ENCODE measurements around the gene NTRK1.

The NTRK1 gene

DNA sequence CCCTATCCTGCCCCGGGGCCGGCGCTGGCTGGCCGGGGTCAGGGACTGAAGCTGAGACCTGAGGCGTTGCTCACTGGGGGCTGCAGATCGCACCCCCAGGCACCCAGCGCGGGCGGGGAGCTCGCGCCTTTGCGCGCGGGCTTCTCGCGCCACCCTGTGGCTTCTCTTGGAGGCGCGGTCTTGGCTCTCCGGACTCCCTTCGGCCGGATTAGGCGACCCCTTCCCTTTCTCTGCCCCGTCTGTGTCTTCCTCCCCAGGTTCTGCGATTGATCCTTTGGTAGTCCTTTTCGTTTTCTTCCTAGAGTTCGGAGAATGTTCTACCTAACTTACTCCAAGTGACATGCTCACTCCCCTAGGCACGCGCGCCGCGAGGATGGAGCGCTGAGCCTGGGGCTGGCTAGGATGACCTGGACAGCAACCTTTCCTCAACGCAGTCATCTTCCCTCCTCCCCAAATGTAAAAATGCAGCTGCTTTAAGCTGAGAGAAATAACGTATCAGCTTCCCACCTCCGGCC is 495 bp upstream of the NTRK1 start:
- peaks cover 14% of the 10 kb centered on the region for H3K4me1 ChIP-seq (ENCODE audit: control insufficient read depth, insufficient read depth, low read length)
- H3K9ac ChIP-seq (ENCODE audit: low read length): no peak overlapping the region
- H3K4me3 ChIP-seq (ENCODE audit: low read length): peak overlapping the region; percentile 71
- H3K9me3 ChIP-seq (ENCODE audit: control insufficient read depth, low read length): no peaks in the 10 kb centered on the region
- H3K27me3 ChIP-seq (replicated peaks; ENCODE audit: control insufficient read depth, insufficient read depth, low read length): peaks cover 64% of the 10 kb centered on the region
- H3K36me3 ChIP-seq (ENCODE audit: control insufficient read depth, insufficient read depth, low read length, severe bottlenecking): no peaks in the 10 kb centered on the region
- DNase-seq (ENCODE audit: low read depth): peak; percentile 82

DNA sequence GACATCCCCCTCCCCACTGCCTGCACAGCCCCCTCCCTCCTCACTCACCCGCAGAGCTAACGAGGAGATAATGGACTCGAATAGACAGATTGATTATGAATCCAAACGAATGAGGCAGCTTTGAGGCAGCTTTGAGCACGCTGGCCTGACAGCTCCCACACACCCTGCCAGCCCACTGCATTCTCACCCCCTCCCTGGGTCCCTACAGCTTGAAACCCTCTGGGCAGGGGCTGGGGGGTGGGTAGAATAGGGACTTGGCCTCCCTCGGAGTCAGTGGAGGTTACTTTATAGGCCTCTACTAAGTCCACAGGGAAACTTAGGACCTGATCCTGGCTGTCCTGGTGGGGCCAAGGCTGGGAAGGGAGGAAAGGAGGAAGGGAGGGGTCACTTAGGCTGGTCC is 1.9 kb downstream of the NTRK1 start:
- Histone ChIP-seq H3K4me3 (ENCODE audit: low read length) (no peak overlapping the region), H3K9me3 (ENCODE audit: control insufficient read depth, low read length) (no peaks in the 10 kb centered on the region), H3K4me1 (ENCODE audit: control insufficient read depth, insufficient read depth, low read length) (peaks cover 14% of the 10 kb centered on the region), H3K9ac (ENCODE audit: low read length) (no peak overlapping the region), H3K27me3 (replicated peaks; ENCODE audit: control insufficient read depth, insufficient read depth, low read length) (peaks cover 67% of the 10 kb centered on the region), H3K36me3 (ENCODE audit: control insufficient read depth, insufficient read depth, low read length, severe bottlenecking) (no peaks in the 10 kb centered on the region)
- no peak for DNase-seq (ENCODE audit: low read depth)

DNA sequence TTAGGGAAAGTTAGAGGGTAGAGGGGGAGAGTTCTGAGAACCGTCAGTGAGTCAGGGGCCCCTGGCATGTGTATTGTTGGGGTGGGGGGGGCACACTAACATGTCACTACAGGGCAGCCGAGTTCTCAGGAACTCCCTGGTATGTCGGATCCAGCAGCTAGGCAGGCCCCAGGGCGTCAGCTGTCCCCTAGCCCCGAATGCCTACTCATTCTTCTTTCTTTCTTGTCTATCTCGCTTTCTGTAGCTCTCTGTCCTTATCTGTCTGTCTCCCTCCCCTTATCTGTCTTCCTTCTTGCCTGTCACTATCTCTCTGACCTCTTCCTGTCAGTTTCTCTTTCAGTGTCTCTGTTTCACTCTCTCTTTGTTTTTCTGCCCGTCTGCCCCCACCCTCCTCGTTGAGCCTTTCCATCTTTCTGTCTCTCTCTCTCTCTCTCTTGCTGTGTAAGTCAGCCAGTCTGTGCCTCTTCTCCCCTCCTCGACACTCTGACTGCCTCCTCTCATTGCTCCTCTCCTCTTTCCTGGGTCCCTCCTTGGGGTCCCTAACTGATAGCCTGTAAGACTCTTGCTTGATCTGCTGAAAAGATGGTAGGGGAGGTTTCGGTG is 2.4 kb downstream of the NTRK1 start:
- no peak for DNase-seq (ENCODE audit: low read depth)
- no peak overlapping the region for H3K9ac ChIP-seq (ENCODE audit: low read length)
- H3K9me3 ChIP-seq (ENCODE audit: control insufficient read depth, low read length): no peaks in the 10 kb centered on the region
- peaks cover 62% of the 10 kb centered on the region for H3K27me3 ChIP-seq (replicated peaks; ENCODE audit: control insufficient read depth, insufficient read depth, low read length)
- no peaks in the 10 kb centered on the region for H3K36me3 ChIP-seq (ENCODE audit: control insufficient read depth, insufficient read depth, low read length, severe bottlenecking)
- H3K4me3 ChIP-seq (ENCODE audit: low read length): no peak overlapping the region
- H3K4me1 ChIP-seq (ENCODE audit: control insufficient read depth, insufficient read depth, low read length): peaks cover 14% of the 10 kb centered on the region

DNA sequence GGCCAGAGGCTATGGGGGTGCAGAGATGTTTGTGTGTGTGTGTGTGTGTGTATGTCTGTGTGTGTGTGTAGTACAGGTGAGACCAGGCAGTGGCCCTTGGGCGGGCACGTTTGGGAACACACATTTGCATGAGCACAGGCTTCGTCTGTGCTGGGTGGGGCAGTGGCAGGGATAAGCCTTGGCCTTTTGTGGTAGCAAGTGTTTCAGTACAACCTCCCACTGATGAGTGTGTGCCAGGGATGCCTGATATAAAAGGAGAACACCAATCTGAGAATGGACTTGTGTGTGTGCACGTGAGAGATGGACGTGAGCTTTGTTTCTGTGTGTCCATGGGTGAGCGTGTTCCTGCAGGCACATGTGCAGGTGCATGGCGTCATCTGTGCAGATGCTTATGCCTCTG is 3.0 kb downstream of the NTRK1 start:
- DNase-seq (ENCODE audit: low read depth): no peak

DNA sequence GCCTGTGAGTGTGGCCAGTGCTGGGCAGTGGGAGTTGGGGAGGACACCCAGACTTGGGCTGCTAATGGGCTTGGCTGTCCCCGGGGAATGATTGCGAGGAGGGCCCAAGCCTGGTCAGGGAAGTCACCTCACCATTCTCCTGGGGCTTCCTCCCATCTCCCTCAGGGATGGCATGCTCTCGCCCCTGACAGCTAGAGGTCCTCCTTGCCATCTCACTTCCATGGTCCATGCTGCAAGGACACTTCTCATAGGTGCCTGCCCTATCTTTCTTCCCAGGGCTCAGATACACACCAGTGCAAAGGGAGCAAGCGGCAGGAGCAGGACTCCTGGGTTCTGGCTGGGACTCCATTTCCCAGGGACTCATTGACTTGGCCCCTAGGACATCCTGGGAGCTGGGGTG is 4.1 kb downstream of the NTRK1 start:
- no peak overlapping the region for H3K4me3 ChIP-seq (ENCODE audit: low read length)
- H3K4me1 ChIP-seq (ENCODE audit: control insufficient read depth, insufficient read depth, low read length): peaks cover 6% of the 10 kb centered on the region
- H3K27me3 ChIP-seq (replicated peaks; ENCODE audit: control insufficient read depth, insufficient read depth, low read length): peaks cover 47% of the 10 kb centered on the region
- no peaks in the 10 kb centered on the region for H3K9me3 ChIP-seq (ENCODE audit: control insufficient read depth, low read length)
- H3K36me3 ChIP-seq (ENCODE audit: control insufficient read depth, insufficient read depth, low read length, severe bottlenecking): no peaks in the 10 kb centered on the region
- no peak overlapping the region for H3K9ac ChIP-seq (ENCODE audit: low read length)
- no peak for DNase-seq (ENCODE audit: low read depth)

More for the DNA sequence above, 3.0 kb downstream of the NTRK1 start:
- Histone ChIP-seq H3K36me3 (ENCODE audit: control insufficient read depth, insufficient read depth, low read length, severe bottlenecking) (no peaks in the 10 kb centered on the region), H3K9me3 (ENCODE audit: control insufficient read depth, low read length) (no peaks in the 10 kb centered on the region), H3K4me1 (ENCODE audit: control insufficient read depth, insufficient read depth, low read length) (peaks cover 14% of the 10 kb centered on the region), H3K27me3 (replicated peaks; ENCODE audit: control insufficient read depth, insufficient read depth, low read length) (peaks cover 56% of the 10 kb centered on the region), H3K9ac (ENCODE audit: low read length) (no peak overlapping the region), H3K4me3 (ENCODE audit: low read length) (no peak overlapping the region)

DNA sequence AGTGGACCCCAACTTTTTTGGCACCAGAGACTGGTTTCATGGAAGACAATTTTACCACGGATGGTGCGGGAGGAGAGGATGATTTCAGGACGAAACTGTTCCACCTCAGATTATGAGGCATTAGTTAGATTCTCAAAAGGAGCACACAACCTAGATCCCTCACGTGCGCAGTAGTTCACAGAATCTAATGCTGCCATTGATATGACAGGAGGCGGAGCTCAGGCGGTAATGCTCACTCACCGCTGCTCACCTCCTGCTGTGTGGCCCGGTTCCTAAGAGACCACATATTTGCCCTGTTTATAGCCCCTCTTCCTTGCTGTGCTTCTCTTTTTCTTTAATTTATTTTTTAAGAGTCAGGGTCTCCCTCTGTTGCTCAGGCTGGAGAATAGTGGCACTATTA is 4.6 kb downstream of the NTRK1 start:
- no peaks in the 10 kb centered on the region for H3K36me3 ChIP-seq (ENCODE audit: control insufficient read depth, insufficient read depth, low read length, severe bottlenecking)
- H3K9me3 ChIP-seq (ENCODE audit: control insufficient read depth, low read length): no peaks in the 10 kb centered on the region
- H3K9ac ChIP-seq (ENCODE audit: low read length): no peak overlapping the region
- no peak for DNase-seq (ENCODE audit: low read depth)
- no peak overlapping the region for H3K4me3 ChIP-seq (ENCODE audit: low read length)
- peaks cover 44% of the 10 kb centered on the region for H3K27me3 ChIP-seq (replicated peaks; ENCODE audit: control insufficient read depth, insufficient read depth, low read length)
- peaks cover 4% of the 10 kb centered on the region for H3K4me1 ChIP-seq (ENCODE audit: control insufficient read depth, insufficient read depth, low read length)

GRCh38 chr1:156865865-156866248 is 5.2 kb downstream of the NTRK1 start:
- H3K4me1 ChIP-seq (ENCODE audit: control insufficient read depth, insufficient read depth, low read length): peaks cover 8% of the 10 kb centered on the region
- H3K9ac ChIP-seq (ENCODE audit: low read length): no peak overlapping the region
- H3K4me3 ChIP-seq (ENCODE audit: low read length): no peak overlapping the region
- DNase-seq (ENCODE audit: low read depth): no peak
- H3K36me3 ChIP-seq (ENCODE audit: control insufficient read depth, insufficient read depth, low read length, severe bottlenecking): no peaks in the 10 kb centered on the region
- H3K9me3 ChIP-seq (ENCODE audit: control insufficient read depth, low read length): no peaks in the 10 kb centered on the region
- H3K27me3 ChIP-seq (replicated peaks; ENCODE audit: control insufficient read depth, insufficient read depth, low read length): peaks cover 42% of the 10 kb centered on the region

GRCh38 chr1:156866249-156866909 is 5.7 kb downstream of the NTRK1 start:
- Histone ChIP-seq H3K9me3 (ENCODE audit: control insufficient read depth, low read length) (no peaks in the 10 kb centered on the region), H3K4me1 (ENCODE audit: control insufficient read depth, insufficient read depth, low read length) (peaks cover 9% of the 10 kb centered on the region), H3K27me3 (replicated peaks; ENCODE audit: control insufficient read depth, insufficient read depth, low read length) (peaks cover 37% of the 10 kb centered on the region), H3K4me3 (ENCODE audit: low read length) (no peak overlapping the region), H3K36me3 (ENCODE audit: control insufficient read depth, insufficient read depth, low read length, severe bottlenecking) (no peaks in the 10 kb centered on the region), H3K9ac (ENCODE audit: low read length) (no peak overlapping the region)
- no peak for DNase-seq (ENCODE audit: low read depth)

- no peak overlapping the region for H3K4me3 ChIP-seq (ENCODE audit: low read length)
- no peaks in the 10 kb centered on the region for H3K9me3 ChIP-seq (ENCODE audit: control insufficient read depth, low read length)
- no peak for DNase-seq (ENCODE audit: low read depth)
- H3K36me3 ChIP-seq (ENCODE audit: control insufficient read depth, insufficient read depth, low read length, severe bottlenecking): no peaks in the 10 kb centered on the region
- peaks cover 25% of the 10 kb centered on the region for H3K27me3 ChIP-seq (replicated peaks; ENCODE audit: control insufficient read depth, insufficient read depth, low read length)
- no peak overlapping the region for H3K9ac ChIP-seq (ENCODE audit: low read length)
- H3K4me1 ChIP-seq (ENCODE audit: control insufficient read depth, insufficient read depth, low read length): peaks cover 9% of the 10 kb centered on the region
These were observed 7.7 kb downstream of the NTRK1 start for GRCh38 chr1:156868341-156868740.

DNA sequence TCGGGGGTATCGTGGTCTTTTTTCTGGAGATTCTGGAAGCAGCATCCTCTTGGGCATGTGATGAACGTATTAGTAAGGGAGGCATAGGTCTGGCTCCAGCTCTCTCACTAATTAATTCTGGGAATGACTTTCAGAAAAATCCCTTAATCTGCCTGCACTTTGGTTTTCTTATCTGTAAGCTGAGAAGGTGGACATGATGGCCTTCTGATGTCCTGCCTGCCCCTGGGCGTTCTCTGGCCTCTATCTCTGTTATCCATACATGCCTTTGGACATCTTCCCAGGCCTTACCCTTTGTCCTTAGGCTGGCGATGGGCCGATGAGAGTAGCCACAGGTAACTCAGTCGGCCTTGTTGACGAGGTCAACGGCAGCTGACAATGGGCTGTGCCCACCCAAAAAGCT is 8.8 kb downstream of the NTRK1 start:
- Histone ChIP-seq H3K36me3 (ENCODE audit: control insufficient read depth, insufficient read depth, low read length, severe bottlenecking) (no peaks in the 10 kb centered on the region), H3K27me3 (replicated peaks; ENCODE audit: control insufficient read depth, insufficient read depth, low read length) (peaks cover 14% of the 10 kb centered on the region), H3K4me1 (ENCODE audit: control insufficient read depth, insufficient read depth, low read length) (peaks cover 9% of the 10 kb centered on the region), H3K9me3 (ENCODE audit: control insufficient read depth, low read length) (no peaks in the 10 kb centered on the region), H3K4me3 (ENCODE audit: low read length) (no peak overlapping the region), H3K9ac (ENCODE audit: low read length) (no peak overlapping the region)
- DNase-seq (ENCODE audit: low read depth): no peak

DNA sequence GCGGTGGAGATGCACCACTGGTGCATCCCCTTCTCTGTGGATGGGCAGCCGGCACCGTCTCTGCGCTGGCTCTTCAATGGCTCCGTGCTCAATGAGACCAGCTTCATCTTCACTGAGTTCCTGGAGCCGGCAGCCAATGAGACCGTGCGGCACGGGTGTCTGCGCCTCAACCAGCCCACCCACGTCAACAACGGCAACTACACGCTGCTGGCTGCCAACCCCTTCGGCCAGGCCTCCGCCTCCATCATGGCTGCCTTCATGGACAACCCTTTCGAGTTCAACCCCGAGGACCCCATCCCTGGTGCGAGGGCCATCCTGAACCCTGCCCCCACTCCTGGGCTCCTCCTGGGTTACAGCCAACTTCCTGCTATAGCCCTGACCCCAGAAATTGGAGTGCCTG is 13.0 kb downstream of the NTRK1 start:
- peaks cover 6% of the 10 kb centered on the region for H3K27me3 ChIP-seq (replicated peaks; ENCODE audit: control insufficient read depth, insufficient read depth, low read length)
- DNase-seq (ENCODE audit: low read depth): no peak
- no peaks in the 10 kb centered on the region for H3K9me3 ChIP-seq (ENCODE audit: control insufficient read depth, low read length)
- H3K9ac ChIP-seq (ENCODE audit: low read length): no peak overlapping the region
- H3K4me3 ChIP-seq (ENCODE audit: low read length): no peak overlapping the region
- no peaks in the 10 kb centered on the region for H3K36me3 ChIP-seq (ENCODE audit: control insufficient read depth, insufficient read depth, low read length, severe bottlenecking)
- H3K4me1 ChIP-seq (ENCODE audit: control insufficient read depth, insufficient read depth, low read length): peaks cover 9% of the 10 kb centered on the region
